NCI-H2029 treated with DMSO at 0.1 percent for 48 hours (cell line): Measurements from ENCODE around the gene STIM1.

Experiments
- DNase-seq: peaks from one replicate; lab custom pipeline; 2025; lab: John Stamatoyannopoulos, UW

Gene STIM1

GRCh38 chr11:3952715-3953114 lies 97.3 kb downstream of the STIM1 start:
- DNase-seq = no peak

- DNase-seq = no peak
These were observed 97.9 kb downstream of the STIM1 start for GRCh38 chr11:3953327-3953726.

- DNase-seq = no peak
These were observed 99.2 kb downstream of the STIM1 start for GRCh38 chr11:3954448-3955298.

GRCh38 chr11:3955299-3955665 lies 99.8 kb downstream of the STIM1 start:
- no peak for DNase-seq

- no peak for DNase-seq
These were observed 100.6 kb downstream of the STIM1 start for GRCh38 chr11:3956038-3956437.

- DNase-seq = no peak
These were observed 101.3 kb downstream of the STIM1 start for GRCh38 chr11:3956748-3957147.

- no peak for DNase-seq
These were observed 102.0 kb downstream of the STIM1 start for GRCh38 chr11:3957437-3957836.

- DNase-seq = no peak
These were observed 102.8 kb downstream of the STIM1 start for GRCh38 chr11:3958281-3958680.

GRCh38 chr11:3959015-3959902 lies 103.8 kb downstream of the STIM1 start:
- DNase-seq = no peak

GRCh38 chr11:3959903-3960265 lies 104.4 kb downstream of the STIM1 start:
- DNase-seq = no peak

- no peak for DNase-seq
These were observed 107.0 kb downstream of the STIM1 start for GRCh38 chr11:3962406-3962840.

- DNase-seq = no peak
These were observed 108.6 kb downstream of the STIM1 start for GRCh38 chr11:3964056-3964455.

- no peak for DNase-seq
These were observed 109.6 kb downstream of the STIM1 start for GRCh38 chr11:3964935-3965604.

- DNase-seq = no peak
These were observed 112.2 kb downstream of the STIM1 start for GRCh38 chr11:3967695-3968094.

- no peak for DNase-seq
These were observed 113.7 kb downstream of the STIM1 start for GRCh38 chr11:3969200-3969599.

GRCh38 chr11:3969613-3970012 lies 114.1 kb downstream of the STIM1 start:
- no peak for DNase-seq

- DNase-seq = no peak
These were observed 114.6 kb downstream of the STIM1 start for GRCh38 chr11:3970108-3970507.

GRCh38 chr11:3971756-3972404 lies 116.4 kb downstream of the STIM1 start:
- DNase-seq = no peak

GRCh38 chr11:3972431-3972830 lies 117.0 kb downstream of the STIM1 start:
- DNase-seq = no peak

- no peak for DNase-seq
These were observed 121.6 kb downstream of the STIM1 start for GRCh38 chr11:3977078-3977477.

GRCh38 chr11:3981084-3981633 lies 125.7 kb downstream of the STIM1 start:
- no peak for DNase-seq

GRCh38 chr11:3982431-3982830 lies 127.0 kb downstream of the STIM1 start:
- no peak for DNase-seq
